ENCODE data around the gene CLDN19. TPM values are rescaled to one million over a fixed set of nuclear protein-coding genes. Genes with fewer than 3 reads are reported as not detected.

Gene CLDN19
- total and polyA plus RNA-seq, 2 of the 8 experiments (the other 6 are each of a cell fraction or from before 2014, with no cell fraction given), result 9.7 to 17.2 TPM

DNA sequence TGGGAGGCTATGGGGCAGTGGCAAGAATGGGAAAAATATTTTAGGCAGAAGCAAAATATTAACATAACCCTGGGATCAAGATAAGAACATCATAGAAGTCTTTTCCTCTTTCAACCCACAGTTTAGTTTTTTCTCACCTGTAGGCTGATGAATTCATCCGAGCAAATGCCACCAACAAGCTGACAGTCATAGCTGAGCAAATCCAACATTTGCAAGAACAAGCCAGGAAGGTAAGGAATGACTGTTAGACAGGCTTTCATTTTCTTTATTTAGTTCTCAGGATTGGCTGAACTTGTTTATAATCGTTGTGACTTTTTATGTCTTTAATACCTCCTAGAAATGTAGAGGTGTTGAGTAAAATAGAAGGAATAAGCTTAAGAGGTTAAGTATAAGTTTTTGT is 33.4 kb upstream of the CLDN19 start (continued):
- TF ChIP-seq SP1 (IDR thresholded peaks at IDR 0.05; ENCODE audit: low read depth, low read length), result no peak

Measured in H1 (cell line).